HL-60 (cell line): ENCODE data around the gene VAMP2.

ENCODE experiments used
- CTCF ChIP-seq: IDR thresholded peaks from one replicate; pipeline ENCODE4 v1.5.1; 2011; ENCODE audit warnings: low read length, control low read depth, inconsistent platforms; ENCODE audit not compliant: insufficient read depth
- GABPA ChIP-seq: IDR thresholded peaks from 2 replicates; pipeline ENCODE4 v1.6.1; 2012; ENCODE audit warnings: low read depth
- POLR2AphosphoS5 ChIP-seq: IDR thresholded peaks from 2 replicates; pipeline ENCODE4 v1.6.1; 2012; ENCODE audit warnings: low read depth
- REST ChIP-seq: IDR thresholded peaks from 2 replicates; pipeline ENCODE4 v1.6.1; 2012; ENCODE audit warnings: low read depth; ENCODE audit not compliant: insufficient replicate concordance

- no peak for TF ChIP-seq CTCF
- no peak for TF ChIP-seq REST
- TF ChIP-seq POLR2AphosphoS5: no peak
- no peak for TF ChIP-seq GABPA
Measured at GRCh38 chr17:8121407-8121680, 41.4 kb downstream of the VAMP2 start.
